HFFc6 (cell line): ENCODE data around the gene PRLR. TPM values are rescaled to one million over a fixed set of nuclear protein-coding genes. Genes with fewer than 3 reads are reported as not detected.
A peak's percentile ranks its signal among the peaks of the same experiment; 100 is the strongest.

Experiments used
- DNase-seq: peaks from one replicate; pipeline ENCODE4 v3.0.0-alpha.2; 2018
- H3K27ac Mint-ChIP-seq: 2 replicates; pipeline ENCODE4 v1.8.0; 2020; ENCODE audit warnings: mild to moderate bottlenecking, mixed read lengths
- H3K27me3 Mint-ChIP-seq: 2 replicates; pipeline ENCODE4 v1.8.0; 2021; ENCODE audit warnings: mild to moderate bottlenecking, moderate library complexity, mixed read lengths; ENCODE audit not compliant: insufficient read depth
- H3K36me3 Mint-ChIP-seq: 2 replicates; pipeline ENCODE4 v1.8.0; 2021; ENCODE audit warnings: low read depth, mixed read lengths
- H3K4me1 Mint-ChIP-seq: 2 replicates; pipeline ENCODE4 v1.8.0; 2020; ENCODE audit warnings: low read depth, mixed read lengths
- H3K4me3 Mint-ChIP-seq: 2 replicates; pipeline ENCODE4 v1.8.0; 2020; ENCODE audit warnings: mild to moderate bottlenecking, moderate library complexity, mixed read lengths
- H3K9me3 Mint-ChIP-seq: 2 replicates; pipeline ENCODE4 v1.8.0; 2020; ENCODE audit warnings: mild to moderate bottlenecking, mixed read lengths
- total RNA-seq, 6 experiments: library from RNA; stranded (reverse); fragmentation: NEBNext Ultra II Directional; extraction: Animal tissue kit (Norgen Biotek cat#: 25700); gene quantifications; 2 replicates in 1 of 6; 3 replicates in 5 of 6; pipeline ENCODE4 v1.2.3, GENCODE V29; 2021
- TF ChIP-seq, protein P1 (sequence below): fragments of 200-600 bp; sonication (generic); IDR thresholded peaks from 2 replicates; pipeline ENCODE4 v1.5.0; 2021; ENCODE audit warnings: antibody characterized with exemption, mild to moderate bottlenecking

Gene PRLR
- total RNA-seq, 6 experiments from 2014 or later, result 0.91 to 1.5 (median 1.3) TPM

GRCh38 chr5:35031276-35031675 lies 199.0 kb downstream of the PRLR start:
- Mint-ChIP-seq H3K27ac (peak overlapping the region; percentile 78), H3K9me3 (no peaks in the 10 kb centered on the region), H3K4me3 (peak overlapping the region; percentile 62), H3K27me3 (no peaks in the 10 kb centered on the region), H3K4me1 (peaks cover 42% of the 10 kb centered on the region), H3K36me3 (no peaks in the 10 kb centered on the region)
- DNase-seq, result peak; percentile 82
- TF ChIP-seq, protein P1, sequence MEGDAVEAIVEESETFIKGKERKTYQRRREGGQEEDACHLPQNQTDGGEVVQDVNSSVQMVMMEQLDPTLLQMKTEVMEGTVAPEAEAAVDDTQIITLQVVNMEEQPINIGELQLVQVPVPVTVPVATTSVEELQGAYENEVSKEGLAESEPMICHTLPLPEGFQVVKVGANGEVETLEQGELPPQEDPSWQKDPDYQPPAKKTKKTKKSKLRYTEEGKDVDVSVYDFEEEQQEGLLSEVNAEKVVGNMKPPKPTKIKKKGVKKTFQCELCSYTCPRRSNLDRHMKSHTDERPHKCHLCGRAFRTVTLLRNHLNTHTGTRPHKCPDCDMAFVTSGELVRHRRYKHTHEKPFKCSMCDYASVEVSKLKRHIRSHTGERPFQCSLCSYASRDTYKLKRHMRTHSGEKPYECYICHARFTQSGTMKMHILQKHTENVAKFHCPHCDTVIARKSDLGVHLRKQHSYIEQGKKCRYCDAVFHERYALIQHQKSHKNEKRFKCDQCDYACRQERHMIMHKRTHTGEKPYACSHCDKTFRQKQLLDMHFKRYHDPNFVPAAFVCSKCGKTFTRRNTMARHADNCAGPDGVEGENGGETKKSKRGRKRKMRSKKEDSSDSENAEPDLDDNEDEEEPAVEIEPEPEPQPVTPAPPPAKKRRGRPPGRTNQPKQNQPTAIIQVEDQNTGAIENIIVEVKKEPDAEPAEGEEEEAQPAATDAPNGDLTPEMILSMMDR, result no peak

DNA sequence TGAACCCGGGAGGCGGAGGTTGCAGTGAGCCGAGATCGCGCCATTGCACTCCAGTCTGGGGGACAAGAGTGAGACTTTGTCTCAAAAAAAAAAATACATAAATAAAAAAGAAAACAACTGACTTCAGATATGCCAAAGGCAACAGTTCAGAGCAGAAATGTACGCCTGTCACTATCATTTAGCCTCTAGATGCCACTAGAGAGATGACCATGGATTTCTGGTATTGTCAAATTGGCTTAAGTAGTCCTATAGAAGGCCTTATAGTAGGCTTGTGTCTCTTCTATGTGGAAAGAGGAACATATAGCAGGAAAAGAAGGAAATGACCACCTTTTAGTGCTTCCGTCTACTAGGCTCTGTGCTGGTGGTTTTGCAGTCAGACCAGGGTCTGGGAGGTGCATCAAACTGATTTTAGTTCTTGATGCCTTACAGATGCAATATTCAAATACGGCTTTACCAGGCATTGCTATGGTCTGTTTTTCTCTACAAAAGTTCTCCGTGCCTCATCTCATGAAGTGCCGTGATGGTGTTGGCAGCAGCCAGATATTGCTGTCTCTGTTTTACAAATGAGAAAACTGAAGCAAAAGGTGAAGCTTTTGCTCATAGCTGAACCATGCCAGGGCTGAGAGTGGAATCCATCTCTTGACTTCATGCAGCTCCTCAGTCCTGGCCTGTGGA lies 199.7 kb downstream of the PRLR start:
- peak overlapping the region; percentile 78; the same call in 1 of the 2 replicates for H3K27ac Mint-ChIP-seq
- TF ChIP-seq, protein P1, result 0 out of 2 replicates have a peak, but pooled peaks have one; percentile 9
- H3K36me3 Mint-ChIP-seq, result no peaks in the 10 kb centered on the region
- H3K4me1 Mint-ChIP-seq, result peaks cover 42% of the 10 kb centered on the region
- no peaks in the 10 kb centered on the region for H3K9me3 Mint-ChIP-seq
- DNase-seq, result no peak
- no peaks in the 10 kb centered on the region for H3K27me3 Mint-ChIP-seq
- peak overlapping the region; percentile 62 for H3K4me3 Mint-ChIP-seq

GRCh38 chr5:35029333-35029732 lies 201.0 kb downstream of the PRLR start:
- peak overlapping the region; percentile 64 for H3K27ac Mint-ChIP-seq
- TF ChIP-seq, protein P1, result no peak
- H3K4me1 Mint-ChIP-seq, result peaks cover 42% of the 10 kb centered on the region
- H3K4me3 Mint-ChIP-seq, result peak overlapping the region; percentile 12; the same call in 1 of the 2 replicates
- no peaks in the 10 kb centered on the region for H3K27me3 Mint-ChIP-seq
- DNase-seq, result peak; percentile 78
- no peaks in the 10 kb centered on the region for H3K9me3 Mint-ChIP-seq
- H3K36me3 Mint-ChIP-seq, result no peaks in the 10 kb centered on the region

DNA sequence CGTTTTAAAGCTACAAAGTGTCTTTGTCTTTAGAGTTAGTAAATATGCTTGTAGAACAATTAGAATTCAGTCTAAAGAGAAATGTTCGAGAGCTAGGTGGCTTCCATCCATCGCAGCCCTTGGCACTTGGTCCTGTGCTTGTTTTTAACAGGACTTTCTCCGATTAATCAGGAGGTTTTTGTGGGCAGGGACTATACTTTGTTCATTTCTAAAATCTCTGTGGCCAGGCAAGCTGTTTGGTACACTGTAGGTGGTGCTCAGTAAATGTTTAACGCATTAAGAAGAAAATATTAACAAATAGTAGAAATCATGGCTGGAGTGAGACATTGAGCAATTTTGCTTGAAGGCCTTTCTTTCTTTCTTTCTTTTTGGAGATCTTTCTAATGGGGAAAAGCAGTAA lies 203.3 kb downstream of the PRLR start:
- no peaks in the 10 kb centered on the region for H3K27me3 Mint-ChIP-seq
- TF ChIP-seq, protein P1, result no peak

GRCh38 chr5:35026280-35026840 lies 203.9 kb downstream of the PRLR start:
- no peak overlapping the region for H3K27ac Mint-ChIP-seq
- H3K36me3 Mint-ChIP-seq, result no peaks in the 10 kb centered on the region
- no peaks in the 10 kb centered on the region for H3K27me3 Mint-ChIP-seq
- TF ChIP-seq, protein P1, result no peak
- no peak overlapping the region for H3K4me3 Mint-ChIP-seq
- H3K9me3 Mint-ChIP-seq, result no peaks in the 10 kb centered on the region
- H3K4me1 Mint-ChIP-seq, result peaks cover 29% of the 10 kb centered on the region
- no peak for DNase-seq

More for the DNA sequence above, 203.3 kb downstream of the PRLR start:
- Mint-ChIP-seq H3K9me3 (no peaks in the 10 kb centered on the region), H3K27ac (no peak overlapping the region), H3K36me3 (no peaks in the 10 kb centered on the region), H3K4me1 (peaks cover 33% of the 10 kb centered on the region), H3K4me3 (no peak overlapping the region)
- DNase-seq, result no peak
